GM21576 (cell line): ENCODE measurements around the gene DLX6.

ENCODE experiments used
- ATAC-seq: cut with Tn5 transposase; IDR thresholded peaks from one replicate; pipeline ENCODE4 v1.9.1; 2021; ENCODE audit warnings: mild to moderate bottlenecking, moderate library complexity; ENCODE audit not compliant: unreplicated experiment

Gene DLX6

DNA sequence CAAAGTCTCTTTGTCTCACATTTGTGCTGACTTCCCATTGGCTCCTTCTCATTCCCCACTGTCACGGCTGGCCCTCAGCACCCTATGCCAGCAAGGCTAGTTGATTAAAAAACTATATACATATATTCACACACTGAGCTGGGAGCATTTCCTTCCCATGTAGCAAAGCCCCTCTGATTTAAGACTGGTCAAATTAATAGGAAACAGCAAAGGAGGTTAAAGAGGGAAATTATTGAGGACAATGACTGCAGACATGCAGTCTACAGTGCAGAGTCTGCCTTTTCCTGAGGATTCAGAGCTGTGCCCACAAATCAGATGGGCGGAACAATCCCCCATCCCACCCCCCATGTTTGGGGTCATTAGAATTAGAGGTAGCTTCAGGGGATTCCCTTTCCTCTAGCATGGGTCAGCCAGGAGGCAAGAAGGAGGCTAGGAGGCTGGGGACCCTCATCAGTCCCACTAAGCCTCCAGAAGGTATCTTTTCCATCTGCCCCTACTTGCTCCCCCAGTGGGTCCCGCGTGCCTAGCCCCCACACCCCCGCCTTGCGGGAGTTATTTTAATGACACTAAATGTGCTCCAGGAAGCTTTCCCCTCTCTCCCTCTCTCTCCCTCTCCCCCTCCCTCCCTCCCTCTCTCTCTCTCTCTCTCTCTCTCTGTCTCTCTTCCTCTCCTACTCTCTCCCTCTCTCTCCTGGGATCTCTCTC lies 9.8 kb upstream of the DLX6 start:
- no peak for ATAC-seq

DNA sequence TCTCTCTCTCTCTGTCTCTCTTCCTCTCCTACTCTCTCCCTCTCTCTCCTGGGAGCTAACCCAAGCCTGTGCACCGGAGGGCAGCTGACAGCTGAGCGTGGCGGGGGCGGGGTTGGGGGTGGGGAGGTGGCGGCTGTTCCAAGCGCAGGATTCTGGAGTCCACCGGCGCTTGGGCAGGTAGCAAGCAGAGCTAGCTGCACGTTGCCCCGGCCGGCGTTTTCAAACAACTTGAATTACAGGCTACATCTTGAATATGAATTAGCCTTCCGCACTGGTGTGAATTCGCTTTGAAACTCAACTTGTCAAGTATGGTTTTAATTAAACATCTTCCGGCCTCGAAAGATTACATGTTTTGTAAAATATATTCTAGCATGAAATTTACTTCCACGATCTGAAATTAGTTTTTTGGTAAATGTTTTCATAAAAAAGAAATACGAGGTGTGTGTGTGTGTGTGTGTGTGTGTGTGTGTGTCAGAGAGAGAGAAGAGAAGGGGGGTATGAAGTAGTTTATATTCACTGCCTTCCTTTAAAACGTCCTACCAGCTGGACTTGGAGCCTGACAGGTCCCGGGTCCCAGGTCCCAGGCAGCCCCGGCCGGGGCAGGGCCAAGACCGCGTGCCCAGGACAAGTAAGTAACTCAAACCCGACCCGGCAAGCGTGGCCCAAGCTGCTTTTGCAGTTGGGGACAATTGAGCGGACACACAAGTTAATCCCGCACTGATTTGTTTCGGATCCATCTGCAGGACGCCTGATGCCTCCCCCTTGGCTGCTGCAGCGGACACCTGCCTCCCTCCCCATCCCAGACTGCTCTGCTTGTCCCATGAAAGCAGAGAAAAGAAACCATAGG lies 9.0 kb upstream of the DLX6 start:
- ATAC-seq = no peak

DNA sequence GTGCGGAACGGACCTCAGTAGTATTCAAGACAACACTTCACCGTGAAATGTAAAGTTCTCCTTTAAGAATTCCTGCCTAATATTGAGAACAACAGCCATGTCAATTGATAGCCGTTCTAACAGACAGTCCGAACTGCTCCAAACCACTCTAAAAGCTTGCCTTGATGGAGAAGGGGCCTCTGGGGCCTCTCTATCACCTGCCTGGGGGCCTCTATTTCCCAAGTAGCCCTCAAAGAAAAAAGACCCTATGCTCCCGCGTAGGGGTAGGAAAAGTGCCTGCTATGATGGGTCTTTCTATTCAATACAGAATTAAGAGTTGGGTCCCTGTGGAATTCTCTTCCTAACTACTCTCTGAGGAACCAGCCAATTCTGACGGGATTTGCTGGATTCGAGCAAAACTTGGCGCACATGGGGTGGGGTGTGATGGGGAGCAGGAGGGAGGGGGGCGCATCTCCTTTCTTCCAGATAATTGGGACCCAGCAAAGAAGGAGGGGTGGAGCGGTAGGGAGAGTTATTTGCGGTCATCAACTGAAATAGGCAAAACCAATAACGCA lies 8.3 kb upstream of the DLX6 start:
- no peak for ATAC-seq

DNA sequence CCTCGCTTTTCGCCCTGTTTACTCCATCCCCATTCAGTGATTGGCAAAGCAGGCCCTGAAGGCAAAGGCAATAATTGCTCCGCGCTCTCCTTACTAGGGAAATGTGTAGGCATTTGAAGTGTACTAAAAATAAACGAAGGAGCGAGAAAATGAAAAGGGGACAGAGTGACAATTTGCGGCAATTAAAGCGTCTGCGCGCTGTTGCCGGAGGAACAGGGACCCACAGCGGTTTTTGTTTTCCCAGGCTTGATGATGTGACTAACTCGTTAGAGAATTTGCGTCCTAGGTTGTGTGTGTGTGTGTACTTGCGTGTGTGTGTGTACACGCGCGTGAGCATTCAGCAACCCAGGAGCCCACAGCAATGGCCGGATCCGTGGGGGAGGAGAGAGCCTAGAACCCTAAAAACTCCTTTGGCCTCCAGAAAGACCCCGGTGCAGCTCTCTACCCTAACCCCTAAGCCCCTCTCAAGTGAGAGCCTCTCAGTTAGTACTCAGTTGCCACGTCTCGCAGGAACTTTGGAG lies 7.8 kb upstream of the DLX6 start:
- ATAC-seq = no peak

DNA sequence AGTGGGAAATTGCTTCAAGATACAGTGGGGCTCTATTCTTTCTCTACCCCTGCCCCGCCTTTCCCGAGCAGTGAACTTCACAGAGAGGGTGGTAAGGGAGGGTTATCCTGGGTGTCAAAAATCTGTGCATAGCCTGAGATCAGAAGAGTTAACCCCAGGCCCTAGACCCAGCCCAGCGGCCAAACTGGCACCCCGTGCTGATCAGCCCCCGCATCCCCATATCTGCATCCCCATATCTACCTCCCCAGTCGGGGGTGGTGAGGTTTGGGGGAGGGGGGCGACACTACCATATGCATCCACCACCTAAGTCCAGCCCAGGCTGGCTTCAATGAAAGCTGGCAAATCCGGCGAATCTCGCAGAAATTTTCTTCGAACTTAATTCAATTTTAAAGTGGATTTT lies 7.0 kb upstream of the DLX6 start:
- no peak for ATAC-seq

DNA sequence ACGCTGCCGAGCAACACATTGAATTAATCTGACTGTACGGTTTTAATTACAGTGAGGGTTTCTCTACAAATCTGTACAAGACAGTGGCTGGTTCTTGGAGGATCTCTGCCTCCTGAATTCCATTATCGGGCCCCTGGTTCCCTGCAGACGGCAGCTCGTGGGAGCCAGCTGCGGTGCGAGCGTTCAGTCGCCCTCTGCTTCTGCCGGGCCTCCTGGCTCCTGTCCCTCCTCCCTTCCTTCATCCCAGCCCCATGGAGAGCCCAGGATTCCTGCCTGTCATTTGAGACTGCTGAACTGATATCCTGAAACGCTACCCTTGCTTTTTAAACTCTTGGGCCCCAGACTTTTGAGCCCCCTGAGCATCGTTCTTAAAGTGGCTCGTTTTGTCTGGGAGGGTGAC lies 6.6 kb upstream of the DLX6 start:
- no peak for ATAC-seq

DNA sequence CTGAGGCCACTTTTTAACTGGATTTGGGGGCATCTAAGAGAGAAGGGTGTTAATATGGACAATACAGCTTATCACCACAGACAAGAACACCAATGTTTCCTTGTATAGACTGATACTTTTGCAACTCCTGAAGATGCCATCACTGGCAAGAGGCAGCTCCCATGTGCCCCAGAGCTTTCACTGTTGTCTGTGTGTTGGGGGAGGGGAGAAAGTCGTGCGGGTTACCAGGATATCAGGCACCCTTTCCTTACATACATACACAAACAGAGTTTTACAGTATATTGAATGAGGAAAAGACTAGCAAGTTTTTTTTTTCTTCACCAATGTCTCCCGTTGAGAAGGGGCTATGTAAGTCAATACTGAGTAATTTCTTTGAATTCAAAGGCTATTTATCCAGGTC lies 4.1 kb upstream of the DLX6 start:
- no peak for ATAC-seq

DNA sequence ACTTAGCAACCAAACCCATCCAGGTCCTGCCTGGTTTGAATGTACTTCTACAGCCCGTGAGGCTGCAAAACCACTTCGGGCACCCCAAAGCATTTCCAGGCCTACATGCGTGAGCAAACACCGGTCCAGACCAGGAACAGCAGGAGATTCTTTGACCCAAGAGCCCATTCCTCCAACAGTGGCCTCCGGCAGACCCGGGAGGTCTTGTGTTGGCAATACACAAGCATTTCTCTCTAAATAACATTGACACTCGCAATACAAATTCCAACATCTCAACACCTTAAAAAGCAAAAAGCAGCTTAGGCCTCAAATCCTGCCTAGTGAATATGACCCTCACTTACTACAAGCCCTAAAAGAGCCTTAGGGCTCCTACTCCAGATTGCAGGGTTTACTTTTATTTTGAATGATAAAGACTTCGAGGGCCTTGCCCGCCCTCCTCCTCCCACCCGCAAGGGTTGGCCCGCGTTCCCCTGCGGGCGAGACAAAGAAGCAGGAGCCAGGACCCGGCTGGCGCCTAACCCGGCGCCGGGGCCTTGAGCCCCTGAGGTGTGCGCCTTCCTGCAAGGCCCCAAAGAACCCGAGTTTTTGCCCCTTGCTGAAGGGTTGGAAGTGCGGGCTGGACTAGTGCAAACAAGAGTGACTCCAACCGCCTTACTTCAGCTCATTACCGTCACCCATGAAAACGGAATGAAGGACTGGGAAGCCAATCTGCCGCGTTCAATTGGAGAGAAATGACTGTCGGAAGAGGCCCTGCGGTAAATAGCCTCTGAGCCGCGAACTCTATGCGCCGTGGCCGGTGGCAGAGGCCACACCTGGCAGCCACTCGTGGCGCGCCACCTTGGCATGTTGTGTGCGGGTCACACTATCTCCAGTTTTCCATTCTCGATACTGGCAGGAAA lies 3.4 kb upstream of the DLX6 start:
- no peak for ATAC-seq

DNA sequence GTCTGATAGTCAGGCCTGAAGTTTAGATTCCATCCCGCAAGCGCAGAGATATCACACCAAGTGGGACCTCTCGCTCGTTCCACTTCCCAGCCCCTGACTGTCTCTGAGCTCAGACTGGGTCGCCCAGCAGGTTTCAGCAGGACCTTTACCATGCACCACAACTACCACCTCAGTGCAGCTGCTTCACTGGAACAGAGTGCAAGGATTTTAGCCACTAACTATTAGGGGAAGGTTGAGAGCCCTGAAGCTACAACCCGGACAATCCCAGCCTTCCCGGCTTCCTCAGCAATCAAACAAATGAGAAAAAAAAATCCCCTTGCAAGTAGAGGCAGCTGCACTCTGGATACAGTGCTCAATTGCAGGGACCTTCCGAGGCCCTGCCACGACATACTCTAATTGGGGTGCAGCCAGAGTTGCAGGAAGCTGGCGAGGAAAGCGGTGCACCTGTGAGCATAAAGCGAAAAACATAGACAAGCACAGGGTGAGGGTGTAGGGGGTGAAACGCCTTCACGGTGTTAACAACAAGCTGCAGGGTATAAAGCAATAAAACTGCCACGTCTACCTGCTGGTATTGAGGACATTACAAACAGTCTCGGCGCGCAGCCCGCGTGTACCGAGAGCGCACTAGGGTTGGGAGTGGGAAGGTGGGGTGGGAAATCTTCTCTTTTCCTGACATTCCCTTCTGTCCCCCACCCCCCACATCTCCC lies 2.6 kb upstream of the DLX6 start:
- no peak for ATAC-seq

DNA sequence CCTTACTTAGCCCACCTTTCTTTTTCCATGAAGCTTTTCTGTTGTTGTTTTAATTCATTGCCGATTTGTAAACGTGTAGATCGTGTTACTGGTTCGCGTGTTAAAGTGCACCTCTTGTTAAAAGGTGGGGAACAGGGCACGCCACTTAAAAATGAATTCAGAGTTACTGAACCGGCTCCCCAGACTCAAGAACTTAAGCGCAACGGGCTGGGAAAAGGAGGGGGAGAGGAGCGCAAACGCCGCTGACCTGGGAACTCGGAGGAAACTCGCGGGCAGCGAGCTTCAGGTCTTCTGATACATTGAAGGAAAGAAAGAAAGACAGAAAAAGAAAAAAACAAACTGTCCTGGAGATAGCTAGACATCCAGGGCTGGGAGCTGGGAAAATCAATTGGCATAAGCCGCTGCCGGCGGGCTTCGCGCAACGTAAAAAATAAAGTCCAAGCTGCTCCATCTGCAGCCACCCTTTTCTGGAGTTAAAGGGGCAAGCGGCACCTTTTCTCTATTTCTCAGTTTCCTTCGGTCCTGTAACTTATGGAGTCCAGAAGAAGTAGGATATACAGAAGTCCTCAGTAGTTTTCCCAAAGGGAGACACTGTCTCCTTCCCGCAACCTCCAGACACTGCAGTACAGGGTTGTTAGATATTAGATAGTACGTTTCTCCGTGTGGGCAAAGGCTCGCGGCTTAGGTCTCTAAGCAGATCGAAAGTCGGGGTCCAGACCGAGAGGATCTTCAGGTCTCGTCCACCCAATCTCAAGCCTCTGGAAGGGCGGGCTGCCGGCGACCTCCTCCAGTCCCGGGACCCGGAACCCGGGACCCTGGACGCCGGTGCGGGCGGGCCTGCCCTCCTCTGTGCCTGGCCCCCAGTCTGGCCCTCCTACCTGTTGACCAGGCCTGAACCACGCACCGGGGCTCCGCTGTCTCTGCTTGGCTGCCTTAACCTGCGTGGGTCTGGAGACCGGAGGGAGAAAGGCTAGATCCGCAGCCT lies 1.8 kb upstream of the DLX6 start:
- no peak for ATAC-seq

DNA sequence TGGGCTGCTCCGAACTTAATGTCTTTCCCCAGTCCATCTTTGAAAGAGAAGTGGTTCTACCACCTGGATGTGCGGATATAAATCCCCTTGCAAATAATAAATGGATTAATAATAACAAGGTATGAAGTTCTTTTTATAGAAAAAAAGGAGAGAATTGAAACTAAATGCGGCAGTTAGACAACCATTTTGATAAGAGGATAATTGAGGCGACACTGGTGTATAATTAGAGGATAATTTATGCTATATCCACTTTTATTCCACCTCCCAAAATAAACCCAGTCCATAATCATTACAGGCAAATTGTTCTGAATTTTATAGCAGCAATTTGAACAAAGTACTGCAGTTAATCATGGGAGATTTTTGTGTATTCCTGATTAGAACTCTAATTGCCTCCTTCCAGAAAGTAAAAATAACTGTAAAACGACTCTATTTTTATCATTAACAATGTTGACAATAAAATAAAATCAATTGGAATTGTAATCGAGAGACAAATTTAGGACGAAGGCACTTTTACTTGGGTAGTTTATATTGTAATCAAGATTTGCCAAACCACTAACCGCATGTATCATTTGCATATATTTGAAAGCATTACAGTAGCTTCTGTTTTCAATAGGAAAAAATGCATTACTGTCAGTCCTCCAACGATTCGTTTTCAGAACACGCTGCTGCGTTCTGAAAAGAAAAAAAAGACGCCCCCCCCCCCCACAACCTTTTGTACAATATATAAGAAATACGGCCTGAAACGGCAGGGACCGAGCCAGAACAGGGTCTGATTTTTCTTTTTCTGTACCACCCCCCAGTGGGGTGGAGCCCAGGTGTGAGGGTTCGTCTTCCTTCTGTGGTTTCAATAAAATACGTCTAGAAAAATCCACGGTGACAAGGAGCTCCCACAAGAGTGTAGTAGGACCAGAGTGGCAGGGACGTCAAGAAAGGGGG lies 838 bp upstream of the DLX6 start:
- ATAC-seq = no peak

DNA sequence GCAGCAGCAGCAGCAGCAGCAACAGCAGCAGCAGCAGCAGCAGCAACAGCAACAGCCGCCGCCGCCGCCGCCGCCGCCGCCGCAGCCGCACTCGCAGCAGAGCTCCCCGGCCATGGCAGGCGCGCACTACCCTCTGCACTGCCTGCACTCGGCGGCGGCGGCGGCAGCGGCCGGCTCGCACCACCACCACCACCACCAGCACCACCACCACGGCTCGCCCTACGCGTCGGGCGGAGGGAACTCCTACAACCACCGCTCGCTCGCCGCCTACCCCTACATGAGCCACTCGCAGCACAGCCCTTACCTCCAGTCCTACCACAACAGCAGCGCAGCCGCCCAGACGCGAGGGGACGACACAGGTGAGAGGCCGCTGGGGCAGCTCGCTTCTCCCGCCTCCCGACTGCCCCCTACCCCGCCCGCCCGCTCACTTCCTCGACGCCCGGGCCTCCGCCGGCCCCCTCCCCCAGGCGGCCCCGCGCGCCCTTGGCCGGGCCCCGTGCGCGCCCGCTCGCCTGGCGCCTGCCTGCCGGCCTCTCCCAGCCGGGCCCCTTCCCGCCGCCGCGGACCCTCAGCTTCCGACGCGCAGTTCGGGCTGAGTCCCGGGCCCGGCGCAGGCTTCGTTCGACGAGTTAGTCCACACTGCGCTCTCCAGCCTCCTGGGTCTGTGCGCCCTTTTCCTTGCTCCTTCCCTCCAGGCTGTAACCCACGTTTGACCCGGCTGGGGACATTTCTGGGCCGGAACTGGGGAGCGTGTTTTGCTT lies 882 bp downstream of the DLX6 start:
- peak; percentile 69 for ATAC-seq

DNA sequence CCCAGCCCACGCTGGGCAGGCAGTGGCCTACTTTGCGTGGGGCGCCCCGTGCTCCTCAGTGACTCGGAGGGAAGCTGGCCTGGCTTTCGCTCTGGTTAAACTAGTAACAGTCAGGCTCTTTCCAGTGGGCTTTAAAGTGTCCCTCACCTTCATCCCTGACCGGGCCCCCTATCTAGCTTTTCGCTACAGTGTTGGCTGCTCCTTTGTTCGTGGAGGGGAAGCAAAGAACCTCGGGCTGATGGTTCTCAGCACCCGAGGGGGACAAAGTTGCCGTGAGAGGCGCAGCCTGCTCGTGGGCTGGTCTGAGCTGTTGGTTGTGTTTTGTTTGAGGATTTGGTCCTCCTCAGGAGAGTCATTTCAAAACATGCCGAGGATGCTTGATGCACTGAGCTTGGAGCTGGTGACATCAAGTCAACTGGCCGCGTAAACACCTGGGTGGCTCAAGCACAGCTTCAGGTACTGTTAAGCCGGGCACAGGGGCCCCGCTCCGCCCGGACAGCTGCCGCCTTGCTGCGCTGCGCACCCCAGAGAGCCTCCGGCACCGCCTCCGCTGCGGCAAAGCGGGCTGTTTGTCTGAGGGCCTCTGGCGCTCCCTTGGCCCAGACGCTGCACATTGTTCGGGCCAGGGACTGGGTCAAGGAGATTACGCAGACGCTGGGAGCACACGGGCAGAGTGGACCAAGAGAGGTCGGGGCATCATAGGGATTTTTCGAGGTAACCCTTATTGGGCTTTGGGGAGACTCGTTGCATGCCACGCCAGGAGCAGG lies 1.6 kb downstream of the DLX6 start:
- ATAC-seq = no peak

DNA sequence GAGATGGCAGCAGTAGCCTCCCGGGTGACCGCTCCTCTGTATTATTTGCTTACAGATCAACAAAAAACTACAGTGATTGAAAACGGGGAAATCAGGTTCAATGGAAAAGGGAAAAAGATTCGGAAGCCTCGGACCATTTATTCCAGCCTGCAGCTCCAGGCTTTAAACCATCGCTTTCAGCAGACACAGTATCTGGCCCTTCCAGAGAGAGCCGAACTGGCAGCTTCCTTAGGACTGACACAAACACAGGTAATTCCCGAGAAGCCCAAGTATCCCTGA lies 2.2 kb downstream of the DLX6 start:
- ATAC-seq = no peak

DNA sequence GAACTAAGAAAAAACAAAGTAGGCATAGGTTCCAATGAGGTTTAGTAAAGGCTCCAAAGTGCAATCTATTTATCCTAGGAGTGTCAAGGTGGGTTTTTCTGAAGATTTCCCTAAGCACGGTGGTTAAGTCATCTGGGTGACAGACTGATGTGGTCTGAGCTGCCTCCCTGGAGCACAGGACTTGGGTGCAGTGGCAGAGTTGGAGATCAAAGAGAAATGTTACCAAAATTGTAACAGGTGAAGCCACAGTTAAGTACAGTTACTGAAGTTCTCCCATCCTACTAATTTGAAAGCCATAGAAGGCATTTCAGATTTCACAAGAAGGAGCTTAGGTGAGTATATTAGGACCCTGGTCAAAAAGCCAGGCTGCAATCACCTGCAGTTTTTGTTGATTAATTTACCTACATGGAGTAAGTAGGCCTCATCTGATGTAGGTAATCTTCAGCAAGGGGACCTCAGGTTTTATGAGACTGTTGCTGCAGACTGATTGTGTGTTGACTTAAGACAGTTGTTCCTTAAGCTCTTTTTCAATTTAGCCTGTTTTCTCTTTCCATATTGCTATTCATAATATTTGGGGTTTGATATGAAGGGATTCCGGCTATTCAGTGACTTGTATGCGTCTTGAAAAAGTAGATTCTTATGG lies 3.0 kb downstream of the DLX6 start:
- no peak for ATAC-seq
